ENCODE measurements around the gene RAPGEF2.
A peak's percentile ranks its signal among the peaks of the same experiment; 100 is the strongest.
"Not testable (repeated sequence)": the region's sequence is repeated elsewhere in the genome, so short reads cannot be mapped to it uniquely, and the experiment has no call there.

RAPGEF2 gene

DNA sequence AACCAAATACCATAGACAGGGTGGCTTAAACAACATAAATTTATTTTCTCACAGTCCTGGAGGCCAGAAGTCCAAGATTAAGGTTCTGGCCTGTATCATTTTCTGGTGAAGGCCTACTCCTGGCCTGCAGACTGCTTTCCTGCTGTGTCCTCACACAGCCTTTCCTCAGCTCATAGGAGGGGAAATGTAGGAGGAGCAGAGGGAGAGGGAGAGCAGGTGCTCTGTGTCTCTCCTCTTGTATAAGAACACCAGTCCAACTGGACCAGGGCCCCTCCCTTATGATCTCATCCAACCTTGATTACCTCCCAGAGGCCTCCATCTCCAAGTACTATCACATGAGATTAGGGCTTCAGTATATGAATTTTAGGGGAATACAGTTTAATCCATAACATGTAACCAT is 34.3 kb downstream of the RAPGEF2 start:
- DNase-seq (ENCODE audit: low spot score): no peak

DNA sequence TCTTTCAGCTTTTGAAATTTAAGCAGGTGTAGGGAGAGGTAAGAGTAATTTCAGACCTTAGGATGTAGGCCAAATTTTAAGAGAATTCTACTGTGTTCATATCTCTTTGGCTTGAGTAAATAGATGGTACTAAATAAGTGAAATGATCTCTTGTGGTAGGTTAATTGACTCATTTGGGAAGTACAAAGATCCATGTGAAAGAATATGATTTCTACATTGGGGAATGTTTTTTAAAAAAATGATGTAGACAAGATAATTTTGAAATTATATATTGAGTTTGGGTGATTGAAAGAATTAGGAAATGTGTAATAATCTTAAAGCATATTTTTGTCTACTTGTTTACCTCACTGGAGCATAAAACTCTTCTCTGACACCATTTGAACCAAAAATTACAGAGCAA is 35.6 kb downstream of the RAPGEF2 start:
- DNase-seq (ENCODE audit: low spot score): no peak

DNA sequence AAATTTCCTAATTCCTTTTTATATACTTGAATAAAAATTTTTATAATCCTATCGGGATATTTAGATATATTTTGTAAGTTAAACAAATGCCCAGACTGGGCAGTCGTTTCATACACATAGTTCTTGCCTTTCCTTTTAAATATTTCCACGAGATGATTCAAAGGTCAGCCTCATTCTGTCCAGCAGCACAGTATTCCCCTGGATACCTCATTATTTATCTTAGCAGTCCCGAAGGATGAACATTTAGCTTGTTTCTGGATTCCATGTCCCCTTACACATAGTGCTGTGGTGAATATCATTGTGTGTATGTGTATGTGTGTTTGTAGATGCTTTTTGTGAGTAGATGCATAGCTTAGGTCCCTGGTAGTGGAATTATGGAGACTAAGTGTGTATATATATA is 38.3 kb downstream of the RAPGEF2 start:
- DNase-seq (ENCODE audit: low spot score): peak; percentile 5

DNA sequence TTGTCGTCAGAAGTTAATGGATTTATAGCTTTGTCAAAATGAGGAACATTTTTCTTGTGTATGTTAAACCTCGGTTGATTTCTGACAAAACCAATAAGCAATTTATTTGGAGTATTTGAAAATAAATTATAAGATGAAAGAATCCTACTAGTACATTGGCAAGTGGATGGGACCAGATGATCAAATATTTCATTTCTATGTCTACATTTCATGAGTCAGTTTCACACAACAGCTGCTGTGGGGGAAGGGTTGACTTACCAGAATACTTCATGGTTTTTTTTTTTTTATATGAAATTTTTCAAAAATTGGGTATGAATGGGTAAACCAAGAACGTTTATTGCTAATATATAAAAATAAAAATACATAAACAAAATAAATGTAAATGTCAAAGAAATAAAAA is 39.4 kb downstream of the RAPGEF2 start:
- no peak for DNase-seq (ENCODE audit: low spot score)

DNA sequence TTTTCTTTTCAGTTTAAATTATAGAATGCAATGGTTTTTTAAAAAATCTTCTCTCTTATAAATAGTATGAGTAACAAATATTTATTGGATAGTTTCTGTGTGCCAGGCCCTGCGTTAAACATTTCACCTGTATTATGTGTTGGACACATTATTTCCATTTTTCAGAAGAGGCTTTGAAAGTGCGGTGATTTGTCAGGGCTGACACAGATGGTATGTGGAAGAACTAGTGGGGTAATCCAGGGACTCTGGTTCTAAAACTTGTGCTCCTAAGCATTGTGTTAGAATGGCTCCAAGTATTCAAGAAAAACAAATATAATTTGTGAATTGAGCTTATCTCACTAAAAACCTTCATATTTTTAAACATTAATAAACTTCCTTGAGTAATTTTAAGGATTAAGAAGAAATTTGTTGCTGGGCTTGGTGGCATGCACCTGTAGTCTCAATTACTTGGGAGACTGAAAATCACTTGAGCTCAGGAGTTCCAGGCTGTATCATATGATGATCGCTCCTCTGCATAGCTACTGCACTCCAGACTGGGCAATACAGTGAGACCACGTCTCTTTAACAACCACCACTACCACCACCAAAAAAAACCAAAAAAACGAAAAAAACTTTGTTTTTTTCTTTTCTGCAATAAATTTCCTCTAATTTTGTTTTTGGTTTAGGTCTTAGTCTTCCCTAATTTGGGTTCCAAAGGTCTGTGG is 40.0 kb downstream of the RAPGEF2 start:
- DNase-seq (ENCODE audit: low spot score): no peak

DNA sequence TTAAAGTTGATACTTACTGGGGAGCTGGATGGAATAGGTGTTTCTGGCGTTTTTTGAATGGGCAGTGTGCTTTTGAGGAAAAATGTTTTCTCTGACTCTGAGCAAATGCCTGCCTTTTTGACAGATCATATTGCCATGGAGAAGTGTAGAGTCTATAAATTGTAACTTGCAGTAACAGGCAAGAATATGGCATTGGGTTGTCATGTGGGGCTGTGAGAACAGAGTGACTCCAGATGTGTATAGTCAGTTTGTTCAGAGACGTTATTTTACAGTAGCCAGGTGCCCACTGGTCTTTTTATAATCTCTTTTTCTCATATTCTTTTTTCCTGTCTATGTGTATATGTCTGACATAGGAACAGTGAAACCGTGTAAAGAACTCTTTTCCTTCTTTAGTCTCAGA is 40.8 kb downstream of the RAPGEF2 start:
- no peak for DNase-seq (ENCODE audit: low spot score)

DNA sequence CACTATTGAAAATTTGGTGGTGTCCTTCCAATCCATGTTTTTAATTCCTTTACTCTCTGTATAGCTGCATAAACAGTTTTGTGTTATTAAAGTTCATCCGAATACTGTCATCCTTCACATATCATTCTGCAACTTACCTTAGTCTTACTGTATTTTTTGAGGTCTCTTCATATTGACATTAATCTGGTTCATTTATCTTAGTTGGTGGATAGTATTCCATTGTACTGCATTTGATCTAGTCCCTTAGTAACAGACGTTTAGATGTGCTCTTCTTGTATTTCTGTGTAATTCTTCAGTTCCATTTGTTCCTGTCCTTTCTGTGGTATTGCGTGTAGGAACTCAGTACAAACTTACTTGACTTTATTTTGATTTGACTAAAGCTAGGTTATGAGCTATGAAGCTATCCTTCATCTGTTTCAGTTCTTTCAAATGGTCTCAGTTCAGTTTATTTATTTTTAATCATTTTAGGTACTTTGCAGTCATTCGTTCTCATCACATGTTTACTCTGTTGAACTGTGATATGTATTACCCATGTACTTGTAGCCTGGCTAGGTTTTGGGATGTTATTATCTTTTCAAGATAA is 41.3 kb downstream of the RAPGEF2 start:
- no peak for DNase-seq (ENCODE audit: low spot score)

DNA sequence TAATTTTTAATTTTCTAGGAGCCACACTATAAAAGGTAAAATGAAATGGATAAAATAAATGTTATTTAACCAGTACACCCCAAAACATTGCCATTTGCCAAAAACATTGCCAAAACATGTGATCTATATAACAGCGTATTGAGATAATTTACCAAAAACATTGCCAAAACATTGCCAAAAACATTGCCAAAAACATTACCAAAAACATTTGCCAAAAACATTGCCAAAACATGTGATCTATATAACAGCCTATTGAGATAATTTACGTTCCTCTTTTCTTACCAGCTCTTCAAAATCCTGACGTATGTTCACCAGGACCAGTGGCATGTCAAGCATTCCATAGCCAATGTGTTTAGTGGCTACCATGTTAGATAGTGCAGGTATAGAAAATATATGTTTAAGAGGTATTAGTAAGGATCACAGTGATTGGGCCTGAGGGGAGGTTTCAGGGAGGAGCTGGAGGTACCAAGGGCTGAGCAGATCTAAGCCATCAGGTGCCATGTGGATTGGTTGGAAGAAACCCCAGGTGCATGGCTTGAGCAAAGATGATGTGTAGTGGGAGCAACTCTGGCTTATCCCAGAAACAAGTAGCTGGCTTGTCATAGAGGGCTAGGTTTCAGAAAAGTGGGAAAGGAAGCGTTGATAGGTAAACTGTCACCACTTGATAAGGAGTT is 42.6 kb downstream of the RAPGEF2 start:
- DNase-seq (ENCODE audit: low spot score): no peak

DNA sequence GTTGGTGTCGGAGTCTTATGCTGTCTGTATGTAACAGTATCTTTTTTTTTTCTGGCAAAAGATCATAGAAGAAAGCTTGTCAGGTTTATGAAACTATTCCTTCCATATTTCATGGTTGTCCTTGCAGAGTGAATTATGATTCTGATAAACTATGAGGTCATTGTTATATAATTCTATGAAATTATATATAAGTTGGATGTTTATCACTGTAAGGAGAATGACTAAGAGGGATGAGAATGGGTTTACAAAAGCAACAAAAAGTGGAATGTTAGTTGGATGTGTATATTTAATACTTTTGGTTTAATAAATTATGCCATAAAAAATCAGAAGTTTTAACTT is 43.1 kb downstream of the RAPGEF2 start:
- no peak for DNase-seq (ENCODE audit: low spot score)

DNA sequence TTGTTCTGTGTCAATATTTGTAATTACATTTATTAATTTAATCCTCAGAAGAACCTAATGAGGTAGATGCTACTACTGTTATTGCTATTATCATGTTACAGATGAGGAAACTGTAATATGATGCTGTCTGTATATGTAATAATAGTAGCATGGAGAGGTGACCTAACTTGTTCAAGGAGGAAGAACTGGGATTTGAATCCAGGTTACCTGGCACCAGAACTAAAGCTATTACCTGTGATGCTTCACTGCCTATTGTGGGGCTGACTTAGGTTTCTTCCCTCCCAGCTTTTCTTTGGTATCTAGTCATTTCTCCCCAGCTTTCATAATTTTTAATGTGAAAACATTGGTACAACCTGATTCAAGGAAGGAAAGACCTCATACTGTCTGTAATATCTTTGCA is 43.6 kb downstream of the RAPGEF2 start:
- no peak for DNase-seq (ENCODE audit: low spot score)

DNA sequence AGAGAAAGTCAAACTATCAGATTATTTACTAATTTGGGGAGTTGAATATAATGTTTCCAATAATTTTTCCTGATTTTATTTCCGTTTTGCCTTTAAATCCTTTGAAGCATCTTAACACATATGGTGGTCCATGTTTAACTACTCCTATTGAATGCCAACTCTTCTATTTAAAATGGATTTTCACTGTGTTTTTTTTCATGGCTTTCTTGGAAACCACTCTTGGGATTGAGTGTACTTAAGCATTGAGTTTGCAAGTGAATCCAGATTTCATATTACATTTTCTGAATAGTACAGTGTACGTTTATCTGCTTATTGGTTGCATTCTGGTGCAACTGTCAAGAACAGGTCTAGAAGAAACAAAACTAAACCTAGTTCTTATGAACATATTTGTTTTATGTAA is 45.6 kb downstream of the RAPGEF2 start:
- no peak for DNase-seq (ENCODE audit: low spot score)

DNA sequence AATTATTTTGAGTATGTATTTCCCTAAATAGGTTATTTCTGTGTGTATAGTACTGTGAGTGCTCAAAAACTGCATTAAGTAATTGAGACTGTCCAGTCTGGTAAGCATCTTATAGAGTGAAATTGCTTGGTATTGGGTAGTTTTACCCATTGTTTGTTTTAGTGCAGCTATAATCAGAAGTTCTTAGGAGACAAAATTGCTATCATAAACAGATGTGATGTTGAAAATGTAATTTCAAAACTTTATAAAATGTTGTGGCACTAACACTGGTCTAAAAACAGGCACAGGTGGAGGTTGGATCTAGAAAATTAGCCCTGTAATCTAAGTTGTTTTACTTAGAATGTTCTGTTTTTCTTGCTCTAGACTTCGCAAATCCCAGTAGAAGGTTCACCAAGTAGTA is 46.8 kb downstream of the RAPGEF2 start:
- DNase-seq (ENCODE audit: low spot score): no peak

DNA sequence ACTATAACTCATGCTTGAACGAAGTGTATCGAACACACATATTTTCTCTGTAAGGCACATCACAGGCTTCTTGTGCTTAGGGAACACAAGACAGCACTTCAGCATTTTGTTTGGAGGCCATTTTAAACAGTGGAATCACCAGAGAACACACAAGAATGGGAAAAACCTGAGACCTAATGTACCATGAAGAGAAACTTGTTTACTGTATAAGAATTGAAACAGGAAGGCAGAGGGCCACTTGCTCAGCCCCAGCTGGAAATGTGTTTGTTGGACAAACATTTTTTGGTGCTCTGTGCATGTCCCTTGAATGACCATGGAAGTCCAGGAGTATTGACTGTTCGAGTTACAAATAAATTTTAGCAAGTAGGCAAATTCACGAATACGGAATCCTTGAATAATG is 47.5 kb downstream of the RAPGEF2 start:
- DNase-seq (ENCODE audit: low spot score): no peak

DNA sequence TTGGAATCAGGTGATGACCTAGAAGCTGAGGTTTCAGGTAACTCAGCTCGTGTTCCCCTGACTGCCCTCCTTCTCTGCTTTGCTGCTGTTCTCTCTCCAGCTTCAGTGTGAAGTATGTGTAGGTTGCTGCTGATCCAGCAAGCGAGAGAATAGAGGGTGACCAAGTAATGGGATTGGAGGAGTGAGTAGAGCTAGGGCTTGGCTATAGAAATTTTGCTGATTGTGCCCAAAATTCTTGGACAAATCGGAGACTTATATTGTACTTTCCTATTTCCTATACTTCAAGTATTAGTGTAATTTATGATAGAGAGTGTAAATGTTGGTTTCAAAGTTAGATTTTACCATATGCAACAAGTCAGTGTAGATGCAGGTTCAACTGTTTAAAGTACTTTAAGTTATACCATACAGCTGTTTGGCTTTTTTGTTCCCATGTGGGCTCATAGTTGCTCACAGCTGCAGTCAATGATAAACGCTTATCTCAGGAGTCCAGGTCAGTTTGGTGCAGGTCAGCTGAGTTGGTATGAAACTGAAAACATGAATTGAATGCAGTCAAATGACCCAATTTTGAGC is 48.0 kb downstream of the RAPGEF2 start:
- DNase-seq (ENCODE audit: low spot score): no peak

DNA sequence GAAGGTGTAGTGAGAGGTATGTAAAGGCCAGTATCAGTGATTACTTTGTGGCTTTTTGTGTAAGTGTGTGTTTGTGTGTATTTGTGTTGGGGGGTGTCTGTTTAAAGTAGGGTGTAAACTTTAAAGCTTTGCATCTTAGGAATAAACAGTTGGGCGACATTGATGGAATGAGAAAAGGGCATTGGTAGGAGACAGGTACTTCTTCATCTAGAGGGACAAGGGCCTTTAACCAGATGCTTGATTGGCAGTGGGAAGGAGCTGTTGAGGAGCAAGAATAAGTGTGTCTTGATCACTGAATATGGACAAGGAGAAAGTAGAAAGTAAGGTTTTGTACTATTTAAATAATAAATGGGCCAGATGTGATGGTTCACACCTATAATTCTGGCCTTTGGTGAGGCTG is 48.8 kb downstream of the RAPGEF2 start:
- DNase-seq (ENCODE audit: low spot score): no peak

DNA sequence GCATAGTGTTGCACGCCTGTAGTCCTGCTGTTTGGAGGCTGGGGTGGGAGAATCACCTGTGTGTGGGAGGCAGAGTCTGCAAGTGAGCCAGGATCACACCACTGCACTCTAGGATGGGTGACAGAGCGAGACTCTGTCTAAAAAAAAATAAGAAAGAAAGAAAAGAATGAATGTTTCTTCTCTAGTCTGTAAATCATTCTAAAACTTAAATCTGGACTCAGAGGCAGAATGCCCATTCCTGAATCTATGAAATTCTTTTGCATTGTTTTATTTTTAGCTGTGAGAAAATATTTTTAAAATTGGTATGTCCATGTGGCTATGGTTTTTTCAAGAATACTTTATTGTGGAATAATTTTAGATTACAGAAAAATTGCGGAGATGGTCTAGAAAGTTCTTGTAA is 49.3 kb downstream of the RAPGEF2 start:
- DNase-seq (ENCODE audit: low spot score): no peak

DNA sequence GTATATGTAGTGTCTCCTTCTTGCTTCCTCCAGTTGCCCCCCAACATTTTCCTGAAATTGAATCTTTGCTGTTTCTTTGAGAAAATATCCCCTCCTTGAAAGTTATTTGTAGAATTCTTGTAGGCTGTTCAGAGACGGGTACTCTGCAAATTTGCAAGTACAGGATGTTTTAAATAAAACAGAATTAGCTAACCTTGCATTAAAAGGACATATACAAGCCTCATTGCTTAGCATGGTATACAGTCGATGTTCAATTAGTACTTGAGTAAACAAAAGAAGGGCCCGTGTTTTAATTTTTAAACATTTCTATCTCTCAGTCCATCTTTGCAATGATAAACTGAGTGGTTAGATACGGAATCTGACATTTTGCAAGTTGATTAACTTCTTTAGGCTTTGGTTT is 50.8 kb downstream of the RAPGEF2 start:
- DNase-seq (ENCODE audit: low spot score): no peak

DNA sequence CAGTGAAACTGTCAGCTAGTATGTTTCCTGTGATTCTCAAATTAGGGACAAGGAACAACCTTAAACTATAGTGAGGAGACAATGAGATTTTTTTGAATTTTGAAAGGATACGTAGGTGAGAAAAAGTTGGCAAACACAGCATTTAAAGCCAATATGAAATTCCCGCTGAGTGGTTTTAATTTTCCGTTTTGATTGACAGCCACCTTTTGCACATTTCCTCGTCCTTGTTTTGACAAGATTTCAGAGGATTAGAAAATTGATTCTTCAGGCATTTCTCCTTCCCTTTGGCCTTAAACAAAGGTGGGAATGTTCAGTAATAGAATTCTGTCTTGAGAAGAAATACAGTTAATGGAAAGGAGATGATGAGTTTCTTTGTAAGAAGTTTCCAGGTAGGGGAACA is 52.2 kb downstream of the RAPGEF2 start:
- DNase-seq (ENCODE audit: low spot score): no peak

DNA sequence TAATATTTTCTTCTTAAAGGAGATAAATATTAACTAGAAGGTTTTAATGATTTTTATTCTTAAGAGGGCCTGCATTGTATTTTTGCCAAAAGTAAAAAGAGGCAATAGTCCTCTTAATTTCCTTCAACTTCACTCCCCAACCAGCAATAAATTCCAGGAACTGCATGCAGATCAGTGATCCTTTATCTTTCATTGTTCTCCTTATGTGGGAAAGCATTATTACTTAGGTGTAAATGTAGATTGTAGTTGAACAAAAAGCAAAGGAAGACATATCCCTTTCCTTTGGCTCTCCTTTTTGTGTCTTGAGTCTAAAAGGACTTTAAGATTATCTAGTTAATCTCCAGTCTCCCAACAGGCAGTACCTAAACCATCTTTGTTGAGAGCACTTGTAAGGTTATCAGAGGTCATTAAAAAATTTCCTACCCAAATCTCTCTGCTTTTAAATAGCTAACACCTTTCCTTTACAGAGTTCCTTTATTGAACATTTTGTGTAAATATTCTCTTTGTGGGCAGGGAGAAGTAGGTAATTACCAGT is 55.3 kb downstream of the RAPGEF2 start:
- DNase-seq (ENCODE audit: low spot score): no peak

DNA sequence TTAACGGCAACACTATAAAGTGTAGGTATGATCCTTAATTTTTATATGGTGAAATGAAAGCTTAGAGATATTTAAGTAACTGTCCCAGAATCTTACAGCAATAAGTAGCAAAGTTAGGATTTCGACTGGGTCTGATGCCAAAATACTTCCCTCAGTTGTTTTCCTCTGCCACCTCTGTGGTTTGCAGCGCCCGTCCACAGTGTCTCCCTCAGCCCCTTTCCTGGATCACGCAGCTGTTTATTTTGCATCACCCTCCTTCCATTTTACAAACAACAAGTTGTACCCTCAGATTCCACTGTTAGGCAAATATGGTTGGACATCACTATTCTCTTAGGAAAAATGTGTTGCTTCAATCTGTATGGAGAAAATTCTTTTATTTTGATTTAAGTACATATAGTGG is 56.1 kb downstream of the RAPGEF2 start:
- DNase-seq (ENCODE audit: low spot score): no peak

DNA sequence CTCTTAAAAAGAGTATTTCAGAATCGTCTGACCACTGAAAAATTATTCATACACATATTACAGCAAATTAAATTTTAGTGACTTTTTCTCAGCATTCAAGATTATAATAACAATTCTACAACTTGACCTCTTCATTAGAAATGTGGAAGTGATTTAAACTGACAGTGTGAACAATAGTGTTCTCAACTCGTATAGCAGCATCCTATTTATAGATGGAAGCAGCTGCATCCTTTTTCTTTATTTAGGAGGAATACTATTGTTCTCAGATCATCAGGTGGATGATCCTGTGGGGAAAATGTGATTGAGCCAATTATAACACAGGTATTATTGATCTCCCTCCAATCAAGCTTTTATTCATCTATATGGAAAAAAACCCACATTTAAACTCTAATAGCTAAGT is 56.7 kb downstream of the RAPGEF2 start:
- no peak for DNase-seq (ENCODE audit: low spot score)

DNA sequence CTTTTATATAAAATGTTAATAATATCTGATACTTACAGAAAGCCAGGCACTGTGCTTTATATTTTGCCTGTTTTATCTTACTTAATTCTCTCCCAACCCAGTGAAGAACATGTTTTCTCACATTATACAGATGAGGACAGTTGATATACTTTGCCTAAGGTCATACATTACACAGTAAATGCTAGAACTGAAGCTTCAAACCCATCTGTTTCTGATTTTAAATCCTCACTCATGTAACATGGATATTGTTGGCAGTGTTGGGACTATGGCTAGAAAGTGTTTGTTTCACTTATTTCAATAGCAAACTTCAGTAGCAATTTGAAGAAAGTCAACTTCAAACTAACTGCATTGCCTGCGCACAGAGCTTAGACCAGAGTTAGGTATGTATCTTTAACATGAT is 57.4 kb downstream of the RAPGEF2 start:
- no peak for DNase-seq (ENCODE audit: low spot score)

DNA sequence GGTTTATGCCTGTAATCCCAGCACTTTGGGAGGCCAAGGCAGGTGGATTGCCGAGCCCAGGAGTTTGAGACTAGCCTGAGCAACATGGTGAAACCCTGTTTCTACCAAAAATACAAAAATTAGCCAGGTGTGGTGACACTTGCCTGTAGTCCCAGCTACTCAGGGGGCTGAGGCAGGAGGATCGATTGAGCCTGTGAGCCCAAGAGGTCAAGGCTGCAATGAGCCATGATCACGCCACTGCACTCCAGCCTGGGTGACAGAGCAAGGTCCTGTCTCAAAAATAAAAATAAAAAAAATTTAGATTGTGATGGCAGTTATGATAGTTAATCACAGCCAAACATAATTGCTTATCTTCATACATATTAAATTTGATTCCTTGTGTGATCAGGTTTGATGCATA is 58.6 kb downstream of the RAPGEF2 start:
- DNase-seq (ENCODE audit: low spot score): not testable (repeated sequence)
